ENCODE measurements around the gene ADCY5. TPM values are rescaled to one million over a fixed set of nuclear protein-coding genes. Genes with fewer than 3 reads are reported as not detected.

Gene ADCY5
- total RNA-seq, 1 experiment from 2014 or later = 0.49 TPM

DNA sequence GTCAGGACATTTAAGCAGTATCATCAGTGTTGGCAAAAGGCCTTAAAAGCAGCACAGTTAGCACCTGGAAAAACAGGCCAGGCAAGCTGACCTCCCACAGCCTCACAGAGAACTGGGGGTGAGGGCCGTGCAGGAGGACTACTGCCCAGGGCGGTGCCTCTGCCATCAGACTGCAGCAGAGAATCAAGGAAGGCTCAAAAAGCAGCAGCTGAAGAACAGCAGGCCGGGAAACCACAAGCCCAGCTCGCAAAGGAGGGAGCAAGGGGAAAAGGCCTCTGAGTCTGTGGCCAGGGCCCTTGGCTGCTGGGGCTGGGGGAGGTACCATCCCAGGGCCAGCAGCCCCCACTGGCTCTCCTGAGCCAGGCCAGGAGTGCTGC lies 163.0 kb downstream of the ADCY5 start:
- H3K27ac ChIP-seq (ENCODE audit: low read depth, low read length) = no peak overlapping the region
- H3K36me3 ChIP-seq (ENCODE audit: control insufficient read depth in 1 of 2, insufficient read depth in 2 of 2, low read length in 2 of 2) = no peaks in the 10 kb centered on the region
- peak; percentile 5; the same call in 1 of the 2 replicates for ATAC-seq
- BruUV-seq (replicated peaks) = no TSS peak
- no peak for TF ChIP-seq POLR2A (IDR thresholded peaks at IDR 0.05; ENCODE audit: borderline replicate concordance, extremely low read depth, insufficient read depth, insufficient read length)
- TF ChIP-seq EGR1 (IDR thresholded peaks at IDR 0.05; ENCODE audit: low read depth) = no peak
- no peak for TF ChIP-seq TCF7L2 (IDR thresholded peaks at IDR 0.05; ENCODE audit: borderline replicate concordance, extremely low read depth, insufficient read depth, insufficient read length)
- no peak for TF ChIP-seq EZH2phosphoT487 (IDR thresholded peaks at IDR 0.05; ENCODE audit: borderline replicate concordance)
- TF ChIP-seq, protein P1, sequence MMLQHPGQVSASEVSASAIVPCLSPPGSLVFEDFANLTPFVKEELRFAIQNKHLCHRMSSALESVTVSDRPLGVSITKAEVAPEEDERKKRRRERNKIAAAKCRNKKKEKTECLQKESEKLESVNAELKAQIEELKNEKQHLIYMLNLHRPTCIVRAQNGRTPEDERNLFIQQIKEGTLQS (IDR thresholded peaks at IDR 0.05) = no peak
- TF ChIP-seq, protein P2, sequence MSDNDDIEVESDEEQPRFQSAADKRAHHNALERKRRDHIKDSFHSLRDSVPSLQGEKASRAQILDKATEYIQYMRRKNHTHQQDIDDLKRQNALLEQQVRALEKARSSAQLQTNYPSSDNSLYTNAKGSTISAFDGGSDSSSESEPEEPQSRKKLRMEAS (IDR thresholded peaks at IDR 0.05) = no peak
- H3K27me3 ChIP-seq (ENCODE audit: insufficient read depth, low read length) = no peaks in the 10 kb centered on the region
- H3K4me1 ChIP-seq (ENCODE audit: control insufficient read depth in 1 of 2, insufficient read depth in 2 of 2, low read length in 2 of 2) = no peaks in the 10 kb centered on the region
- RAD21 ChIA-PET (ENCODE audit: low non-redundant PET in 1 of 2, low total read pairs in 2 of 2, uncharacterized antibody in 2 of 2, unreplicated experiment in 2 of 2) = no interaction called here
- no peak overlapping the region for H3K4me2 ChIP-seq (ENCODE audit: low read length)
- no peaks in the 10 kb centered on the region for H3K9me2 ChIP-seq (ENCODE audit: insufficient read depth)
- no peak overlapping the region for H3K9ac ChIP-seq (ENCODE audit: low read length)
- no peaks in the 10 kb centered on the region for H3K79me2 ChIP-seq (ENCODE audit: insufficient read depth, low read length)
- POLR2A ChIA-PET = no interaction called here
- DNase-seq (ENCODE audit: low read depth, low spot score) = no peak
- CTCF ChIA-PET = interaction anchor here (1.0 to 1.2 kb wide), 2 partner anchors 10 to 203 kb away, joined by 3 to 4 read pairs; no protein-coding TSS in a partner anchor
- H3K9me3 ChIP-seq (ENCODE audit: control insufficient read depth in 1 of 2, insufficient read depth in 1 of 2, low read depth in 1 of 2, low read length in 2 of 2) = no peaks in the 10 kb centered on the region
- intact Hi-C loops (cut with micrococcal nuclease) = no loop called here
- H3K4me3 ChIP-seq (replicated peaks in 1 of 2; ENCODE audit: low read depth in 1 of 2, low read length in 2 of 2) = no peak overlapping the region
- H2AFZ ChIP-seq (ENCODE audit: low read depth, low read length, poor library complexity, severe bottlenecking) = no peak overlapping the region
- H4K20me1 ChIP-seq (ENCODE audit: insufficient read depth) = no peaks in the 10 kb centered on the region

DNA sequence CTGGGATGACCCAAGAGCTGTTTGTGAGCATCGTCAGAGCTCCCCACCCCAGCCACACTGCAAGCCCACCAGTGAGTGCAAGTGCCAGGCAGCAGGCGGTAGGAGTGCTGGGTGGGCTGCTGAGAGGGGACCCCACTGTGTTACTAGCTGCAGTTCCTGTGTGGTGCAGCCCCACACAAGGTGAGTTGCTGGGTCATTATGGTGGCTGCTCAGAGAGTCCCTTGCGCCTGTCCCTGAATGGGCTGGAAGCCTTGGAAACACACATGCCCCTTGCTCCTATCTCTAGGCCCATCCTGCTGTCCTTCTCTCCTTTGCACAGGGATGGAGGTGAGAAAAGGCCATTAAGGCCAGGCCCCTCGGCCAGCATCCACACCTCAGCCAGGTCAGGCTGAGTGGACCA lies 163.4 kb downstream of the ADCY5 start:
- CTCF ChIA-PET = interaction anchor here (1.2 kb wide), 1 partner anchor 204 kb away, joined by 4 read pairs; no protein-coding TSS in a partner anchor
- ATAC-seq (no peak), DNase-seq (ENCODE audit: low read depth, low spot score) (no peak)
- no peak overlapping the region for H3K9ac ChIP-seq (ENCODE audit: low read length)
- no peaks in the 10 kb centered on the region for H3K9me2 ChIP-seq (ENCODE audit: insufficient read depth)
- H4K20me1 ChIP-seq (ENCODE audit: insufficient read depth) = no peaks in the 10 kb centered on the region
- H3K36me3 ChIP-seq (ENCODE audit: control insufficient read depth in 1 of 2, insufficient read depth in 2 of 2, low read length in 2 of 2) = no peaks in the 10 kb centered on the region
- H3K4me3 ChIP-seq (replicated peaks in 1 of 2; ENCODE audit: low read depth in 1 of 2, low read length in 2 of 2) = no peak overlapping the region
- RAD21 ChIA-PET (ENCODE audit: low non-redundant PET in 1 of 2, low total read pairs in 2 of 2, uncharacterized antibody in 2 of 2, unreplicated experiment in 2 of 2) = no interaction called here
- H2AFZ ChIP-seq (ENCODE audit: low read depth, low read length, poor library complexity, severe bottlenecking) = no peak overlapping the region
- no peaks in the 10 kb centered on the region for H3K9me3 ChIP-seq (ENCODE audit: control insufficient read depth in 1 of 2, insufficient read depth in 1 of 2, low read depth in 1 of 2, low read length in 2 of 2)
- no peaks in the 10 kb centered on the region for H3K27me3 ChIP-seq (ENCODE audit: insufficient read depth, low read length)
- POLR2A ChIA-PET = no interaction called here
- no peaks in the 10 kb centered on the region for H3K4me1 ChIP-seq (ENCODE audit: control insufficient read depth in 1 of 2, insufficient read depth in 2 of 2, low read length in 2 of 2)
- no peaks in the 10 kb centered on the region for H3K79me2 ChIP-seq (ENCODE audit: insufficient read depth, low read length)
- BruUV-seq (replicated peaks) = no TSS peak
- H3K27ac ChIP-seq (ENCODE audit: low read depth, low read length) = no peak overlapping the region
- H3K4me2 ChIP-seq (ENCODE audit: low read length) = no peak overlapping the region
- intact Hi-C loops (cut with micrococcal nuclease) = no loop called here
- TF ChIP-seq, protein P3, sequence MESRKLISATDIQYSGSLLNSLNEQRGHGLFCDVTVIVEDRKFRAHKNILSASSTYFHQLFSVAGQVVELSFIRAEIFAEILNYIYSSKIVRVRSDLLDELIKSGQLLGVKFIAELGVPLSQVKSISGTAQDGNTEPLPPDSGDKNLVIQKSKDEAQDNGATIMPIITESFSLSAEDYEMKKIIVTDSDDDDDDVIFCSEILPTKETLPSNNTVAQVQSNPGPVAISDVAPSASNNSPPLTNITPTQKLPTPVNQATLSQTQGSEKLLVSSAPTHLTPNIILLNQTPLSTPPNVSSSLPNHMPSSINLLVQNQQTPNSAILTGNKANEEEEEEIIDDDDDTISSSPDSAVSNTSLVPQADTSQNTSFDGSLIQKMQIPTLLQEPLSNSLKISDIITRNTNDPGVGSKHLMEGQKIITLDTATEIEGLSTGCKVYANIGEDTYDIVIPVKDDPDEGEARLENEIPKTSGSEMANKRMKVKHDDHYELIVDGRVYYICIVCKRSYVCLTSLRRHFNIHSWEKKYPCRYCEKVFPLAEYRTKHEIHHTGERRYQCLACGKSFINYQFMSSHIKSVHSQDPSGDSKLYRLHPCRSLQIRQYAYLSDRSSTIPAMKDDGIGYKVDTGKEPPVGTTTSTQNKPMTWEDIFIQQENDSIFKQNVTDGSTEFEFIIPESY (IDR thresholded peaks at IDR 0.05; ENCODE audit: extremely low read depth, insufficient replicate concordance, low read length) = no peak
- TF ChIP-seq EZH2phosphoT487 (IDR thresholded peaks at IDR 0.05; ENCODE audit: borderline replicate concordance) = no peak
- no peak for TF ChIP-seq ZNF274 (IDR thresholded peaks at IDR 0.05; ENCODE audit: low read depth, low read length)
- no peak for TF ChIP-seq POLR2AphosphoS5 (IDR thresholded peaks at IDR 0.05; ENCODE audit: low read depth, low read length)
- no peak for TF ChIP-seq SIN3A (IDR thresholded peaks at IDR 0.05; ENCODE audit: low read depth)
- TF ChIP-seq, protein P4, sequence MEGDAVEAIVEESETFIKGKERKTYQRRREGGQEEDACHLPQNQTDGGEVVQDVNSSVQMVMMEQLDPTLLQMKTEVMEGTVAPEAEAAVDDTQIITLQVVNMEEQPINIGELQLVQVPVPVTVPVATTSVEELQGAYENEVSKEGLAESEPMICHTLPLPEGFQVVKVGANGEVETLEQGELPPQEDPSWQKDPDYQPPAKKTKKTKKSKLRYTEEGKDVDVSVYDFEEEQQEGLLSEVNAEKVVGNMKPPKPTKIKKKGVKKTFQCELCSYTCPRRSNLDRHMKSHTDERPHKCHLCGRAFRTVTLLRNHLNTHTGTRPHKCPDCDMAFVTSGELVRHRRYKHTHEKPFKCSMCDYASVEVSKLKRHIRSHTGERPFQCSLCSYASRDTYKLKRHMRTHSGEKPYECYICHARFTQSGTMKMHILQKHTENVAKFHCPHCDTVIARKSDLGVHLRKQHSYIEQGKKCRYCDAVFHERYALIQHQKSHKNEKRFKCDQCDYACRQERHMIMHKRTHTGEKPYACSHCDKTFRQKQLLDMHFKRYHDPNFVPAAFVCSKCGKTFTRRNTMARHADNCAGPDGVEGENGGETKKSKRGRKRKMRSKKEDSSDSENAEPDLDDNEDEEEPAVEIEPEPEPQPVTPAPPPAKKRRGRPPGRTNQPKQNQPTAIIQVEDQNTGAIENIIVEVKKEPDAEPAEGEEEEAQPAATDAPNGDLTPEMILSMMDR (IDR thresholded peaks at IDR 0.05 in 2 of 3, conservative IDR thresholded peaks at IDR 0.05 in 1 of 3; ENCODE audit: borderline replicate concordance in 1 of 3, insufficient read depth in 1 of 3, low read depth in 2 of 3, low read length in 2 of 3) = no peak
- TF ChIP-seq, protein P5, sequence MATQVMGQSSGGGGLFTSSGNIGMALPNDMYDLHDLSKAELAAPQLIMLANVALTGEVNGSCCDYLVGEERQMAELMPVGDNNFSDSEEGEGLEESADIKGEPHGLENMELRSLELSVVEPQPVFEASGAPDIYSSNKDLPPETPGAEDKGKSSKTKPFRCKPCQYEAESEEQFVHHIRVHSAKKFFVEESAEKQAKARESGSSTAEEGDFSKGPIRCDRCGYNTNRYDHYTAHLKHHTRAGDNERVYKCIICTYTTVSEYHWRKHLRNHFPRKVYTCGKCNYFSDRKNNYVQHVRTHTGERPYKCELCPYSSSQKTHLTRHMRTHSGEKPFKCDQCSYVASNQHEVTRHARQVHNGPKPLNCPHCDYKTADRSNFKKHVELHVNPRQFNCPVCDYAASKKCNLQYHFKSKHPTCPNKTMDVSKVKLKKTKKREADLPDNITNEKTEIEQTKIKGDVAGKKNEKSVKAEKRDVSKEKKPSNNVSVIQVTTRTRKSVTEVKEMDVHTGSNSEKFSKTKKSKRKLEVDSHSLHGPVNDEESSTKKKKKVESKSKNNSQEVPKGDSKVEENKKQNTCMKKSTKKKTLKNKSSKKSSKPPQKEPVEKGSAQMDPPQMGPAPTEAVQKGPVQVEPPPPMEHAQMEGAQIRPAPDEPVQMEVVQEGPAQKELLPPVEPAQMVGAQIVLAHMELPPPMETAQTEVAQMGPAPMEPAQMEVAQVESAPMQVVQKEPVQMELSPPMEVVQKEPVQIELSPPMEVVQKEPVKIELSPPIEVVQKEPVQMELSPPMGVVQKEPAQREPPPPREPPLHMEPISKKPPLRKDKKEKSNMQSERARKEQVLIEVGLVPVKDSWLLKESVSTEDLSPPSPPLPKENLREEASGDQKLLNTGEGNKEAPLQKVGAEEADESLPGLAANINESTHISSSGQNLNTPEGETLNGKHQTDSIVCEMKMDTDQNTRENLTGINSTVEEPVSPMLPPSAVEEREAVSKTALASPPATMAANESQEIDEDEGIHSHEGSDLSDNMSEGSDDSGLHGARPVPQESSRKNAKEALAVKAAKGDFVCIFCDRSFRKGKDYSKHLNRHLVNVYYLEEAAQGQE (IDR thresholded peaks at IDR 0.05; ENCODE audit: low read depth) = no peak
